K562 (cell line): ENCODE measurements around the gene NUP98. TPM values are rescaled to one million over a fixed set of nuclear protein-coding genes. Genes with fewer than 3 reads are reported as not detected.

Experiments used
- EHMT2 ChIP-seq: fragments of 450-650 bp; IDR thresholded peaks from 2 replicates; pipeline ENCODE4 v1.6.1; 2018; ENCODE audit warnings: antibody characterized with exemption
- ETV6 ChIP-seq, 3 experiments: fragments of 150-350 bp in 1 of 3; sonication (generic) in 1 of 3; formaldehyde crosslinking in 1 of 3; IDR thresholded peaks; 2 replicates each; pipeline versions ENCODE4 v1.6.1 to v1.8.0; 2014 to 2022; ENCODE audit warnings: borderline replicate concordance in 2 of 3, low read depth in 2 of 3, antibody characterized with exemption in 1 of 3, low read length in 1 of 3, mild to moderate bottlenecking in 1 of 3, missing genetic modification reagents in 1 of 3
- HLTF ChIP-seq: fragments of 450-650 bp; IDR thresholded peaks from 2 replicates; pipeline ENCODE4 v1.6.1; 2016
- MECOM ChIP-seq: fragments of 250-450 bp; sonication (Bioruptor Pico); IDR thresholded peaks from 2 replicates; pipeline ENCODE4 v1.8.0; 2022; ENCODE audit warnings: inconsistent platforms
- MXI1 ChIP-seq: IDR thresholded peaks from 2 replicates; pipeline ENCODE4 v1.6.1; 2011; ENCODE audit warnings: low read depth, mild to moderate bottlenecking, improper control_type of control experiment, low read length
- NR4A1 ChIP-seq, 2 experiments: fragments of 250-450 bp in 1 of 2; fragments of 450-650 bp in 1 of 2; sonication (Bioruptor Pico) in 1 of 2; IDR thresholded peaks; 2 replicates each; pipeline versions ENCODE4 v1.4.0 to v1.6.1; 2016 to 2020; ENCODE audit warnings: mild to moderate bottlenecking in 2 of 2, missing compliant biosample characterization in 1 of 2, missing genetic modification characterization in 1 of 2, moderate library complexity in 1 of 2
- PYGO2 ChIP-seq: fragments of 450-650 bp; IDR thresholded peaks from 2 replicates; pipeline ENCODE4 v1.6.1; 2016; ENCODE audit warnings: mild to moderate bottlenecking, missing genetic modification characterization, moderate library complexity, missing compliant biosample characterization
- TCF3 ChIP-seq: sonication (generic); formaldehyde crosslinking; IDR thresholded peaks from 2 replicates; pipeline ENCODE4 v1.4.0; 2020; ENCODE audit warnings: mild to moderate bottlenecking, missing genetic modification reagents
- TCFL5 ChIP-seq: fragments of 250-450 bp; sonication (Bioruptor Pico); conservative IDR thresholded peaks from 2 replicates; pipeline ENCODE4 v1.6.1; 2021; ENCODE audit warnings: mild to moderate bottlenecking, moderate library complexity, matching md5 sums
- TSC22D4 ChIP-seq: fragments of 450-650 bp; IDR thresholded peaks from 2 replicates; pipeline ENCODE4 v1.6.1; 2016; ENCODE audit warnings: missing genetic modification characterization, missing biosample characterization, control low read depth
- ZNF197 ChIP-seq: fragments of 200-800 bp; sonication (Bioruptor generic); IDR thresholded peaks from 2 replicates; pipeline ENCODE4 v1.6.1; 2016; ENCODE audit warnings: low read depth, missing genetic modification characterization, missing compliant biosample characterization
- ZNF551 ChIP-seq: fragments of 250-450 bp; sonication (Bioruptor Pico); IDR thresholded peaks from 2 replicates; pipeline ENCODE4 v1.5.0; 2021; ENCODE audit warnings: mild to moderate bottlenecking, moderate library complexity
- ZNF589 ChIP-seq: fragments of 200-800 bp; sonication (Bioruptor generic); IDR thresholded peaks from 2 replicates; pipeline ENCODE4 v1.6.1; 2016; ENCODE audit warnings: low read depth, missing genetic modification characterization, missing compliant biosample characterization
- polyA plus RNA-seq, 8 experiments: library from polyadenylated mRNA; depleted of rRNA in 4 of 8; stranded (reverse) in 5 of 8; unstranded in 3 of 8; fragments of >200 nt; fragmentation: Nextera tagmentation in 2 of 8; fragmentation: Illumina TruSeq in 1 of 8; extraction: Ambion mirVana in 2 of 8; extraction: Trizol in 1 of 8; gene quantifications; 2 replicates each; pipeline versions ENCODE4 v1.2.1 to v1.2.3, GENCODE V29; 2011 to 2014; ENCODE audit warnings: inconsistent platforms in 1 of 8, missing spikeins in 1 of 8
- total RNA-seq, 7 experiments: library from RNA; depleted of rRNA in 6 of 7; stranded (reverse); fragments of >200 nt in 6 of 7; fragmentation: Illumina TruSeq in 2 of 7; extraction: Trizol in 2 of 7; gene quantifications; 2 replicates each; pipeline versions ENCODE4 v1.2.1 to v1.2.3, GENCODE V29; 2011 to 2021; ENCODE audit warnings: low replicate concordance in 1 of 7
- TF ChIP-seq, protein P1 (sequence below): sonication (generic); formaldehyde crosslinking; IDR thresholded peaks from 2 replicates; pipeline ENCODE4 v1.9.0; 2022; ENCODE audit warnings: mild to moderate bottlenecking, missing genetic modification reagents
- TF ChIP-seq, protein P2 (sequence below): fragments of 200-600 bp; sonication (generic); IDR thresholded peaks from one replicate; pipeline ENCODE4 v1.6.1; 2012; ENCODE audit warnings: mild to moderate bottlenecking, low read depth, low read length, inconsistent platforms
- TF ChIP-seq, protein P3 (sequence below): fragments of 450-650 bp; IDR thresholded peaks from 2 replicates; pipeline ENCODE4 v1.6.1; 2016

NUP98 gene
- total and polyA plus RNA-seq, 9 of the 15 experiments (the other 6 are each of a cell fraction or from before 2014, with no cell fraction given), result 45.1 to 196 (median 130) TPM

DNA sequence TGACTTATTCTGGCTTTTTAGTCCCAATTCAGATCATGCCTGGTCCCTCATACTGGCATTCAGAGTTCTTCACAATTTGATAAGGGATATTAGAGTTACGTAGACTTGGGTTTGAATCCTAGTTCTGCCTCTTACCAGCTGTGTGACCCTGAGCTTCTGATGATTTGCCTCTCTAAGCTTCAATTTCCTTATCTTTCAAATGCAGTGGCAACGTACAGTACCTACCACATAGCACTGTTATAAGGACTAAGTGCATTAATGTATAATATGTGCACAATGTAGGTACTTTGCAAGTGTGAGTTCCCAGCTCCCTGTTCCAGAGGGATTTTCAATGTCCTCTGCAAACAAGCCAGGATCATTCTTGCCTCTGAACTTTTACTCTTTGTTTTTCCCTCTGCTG lies 36.1 kb upstream of the NUP98 start (continued):
- TF ChIP-seq NR4A1 (CRISPR knock-in tag; IDR thresholded peaks at IDR 0.05) (no peak), NR4A1 (tag; IDR thresholded peaks at IDR 0.05) (no peak), MXI1 (no peak), MECOM (CRISPR knock-in tag) (no peak), ZNF197 (CRISPR knock-in tag) (no peak), PYGO2 (tag) (no peak), EHMT2 (no peak), TCFL5 (CRISPR knock-in tag) (no peak), TSC22D4 (tag) (no peak), ZNF551 (no peak), ETV6 (IDR thresholded peaks at IDR 0.05; ENCODE audit: borderline replicate concordance in 1 of 2, low read depth in 2 of 2, low read length in 1 of 2) (no peak), ETV6 (CRISPR knock-in tag; IDR thresholded peaks at IDR 0.05; ENCODE audit: borderline replicate concordance) (no peak), HLTF (no peak), ZNF589 (CRISPR knock-in tag) (no peak), TCF3 (peak; percentile 67)
- TF ChIP-seq, protein P1, sequence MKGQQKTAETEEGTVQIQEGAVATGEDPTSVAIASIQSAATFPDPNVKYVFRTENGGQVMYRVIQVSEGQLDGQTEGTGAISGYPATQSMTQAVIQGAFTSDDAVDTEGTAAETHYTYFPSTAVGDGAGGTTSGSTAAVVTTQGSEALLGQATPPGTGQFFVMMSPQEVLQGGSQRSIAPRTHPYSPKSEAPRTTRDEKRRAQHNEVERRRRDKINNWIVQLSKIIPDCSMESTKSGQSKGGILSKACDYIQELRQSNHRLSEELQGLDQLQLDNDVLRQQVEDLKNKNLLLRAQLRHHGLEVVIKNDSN (CRISPR knock-in tag), result no peak
- TF ChIP-seq, protein P2, sequence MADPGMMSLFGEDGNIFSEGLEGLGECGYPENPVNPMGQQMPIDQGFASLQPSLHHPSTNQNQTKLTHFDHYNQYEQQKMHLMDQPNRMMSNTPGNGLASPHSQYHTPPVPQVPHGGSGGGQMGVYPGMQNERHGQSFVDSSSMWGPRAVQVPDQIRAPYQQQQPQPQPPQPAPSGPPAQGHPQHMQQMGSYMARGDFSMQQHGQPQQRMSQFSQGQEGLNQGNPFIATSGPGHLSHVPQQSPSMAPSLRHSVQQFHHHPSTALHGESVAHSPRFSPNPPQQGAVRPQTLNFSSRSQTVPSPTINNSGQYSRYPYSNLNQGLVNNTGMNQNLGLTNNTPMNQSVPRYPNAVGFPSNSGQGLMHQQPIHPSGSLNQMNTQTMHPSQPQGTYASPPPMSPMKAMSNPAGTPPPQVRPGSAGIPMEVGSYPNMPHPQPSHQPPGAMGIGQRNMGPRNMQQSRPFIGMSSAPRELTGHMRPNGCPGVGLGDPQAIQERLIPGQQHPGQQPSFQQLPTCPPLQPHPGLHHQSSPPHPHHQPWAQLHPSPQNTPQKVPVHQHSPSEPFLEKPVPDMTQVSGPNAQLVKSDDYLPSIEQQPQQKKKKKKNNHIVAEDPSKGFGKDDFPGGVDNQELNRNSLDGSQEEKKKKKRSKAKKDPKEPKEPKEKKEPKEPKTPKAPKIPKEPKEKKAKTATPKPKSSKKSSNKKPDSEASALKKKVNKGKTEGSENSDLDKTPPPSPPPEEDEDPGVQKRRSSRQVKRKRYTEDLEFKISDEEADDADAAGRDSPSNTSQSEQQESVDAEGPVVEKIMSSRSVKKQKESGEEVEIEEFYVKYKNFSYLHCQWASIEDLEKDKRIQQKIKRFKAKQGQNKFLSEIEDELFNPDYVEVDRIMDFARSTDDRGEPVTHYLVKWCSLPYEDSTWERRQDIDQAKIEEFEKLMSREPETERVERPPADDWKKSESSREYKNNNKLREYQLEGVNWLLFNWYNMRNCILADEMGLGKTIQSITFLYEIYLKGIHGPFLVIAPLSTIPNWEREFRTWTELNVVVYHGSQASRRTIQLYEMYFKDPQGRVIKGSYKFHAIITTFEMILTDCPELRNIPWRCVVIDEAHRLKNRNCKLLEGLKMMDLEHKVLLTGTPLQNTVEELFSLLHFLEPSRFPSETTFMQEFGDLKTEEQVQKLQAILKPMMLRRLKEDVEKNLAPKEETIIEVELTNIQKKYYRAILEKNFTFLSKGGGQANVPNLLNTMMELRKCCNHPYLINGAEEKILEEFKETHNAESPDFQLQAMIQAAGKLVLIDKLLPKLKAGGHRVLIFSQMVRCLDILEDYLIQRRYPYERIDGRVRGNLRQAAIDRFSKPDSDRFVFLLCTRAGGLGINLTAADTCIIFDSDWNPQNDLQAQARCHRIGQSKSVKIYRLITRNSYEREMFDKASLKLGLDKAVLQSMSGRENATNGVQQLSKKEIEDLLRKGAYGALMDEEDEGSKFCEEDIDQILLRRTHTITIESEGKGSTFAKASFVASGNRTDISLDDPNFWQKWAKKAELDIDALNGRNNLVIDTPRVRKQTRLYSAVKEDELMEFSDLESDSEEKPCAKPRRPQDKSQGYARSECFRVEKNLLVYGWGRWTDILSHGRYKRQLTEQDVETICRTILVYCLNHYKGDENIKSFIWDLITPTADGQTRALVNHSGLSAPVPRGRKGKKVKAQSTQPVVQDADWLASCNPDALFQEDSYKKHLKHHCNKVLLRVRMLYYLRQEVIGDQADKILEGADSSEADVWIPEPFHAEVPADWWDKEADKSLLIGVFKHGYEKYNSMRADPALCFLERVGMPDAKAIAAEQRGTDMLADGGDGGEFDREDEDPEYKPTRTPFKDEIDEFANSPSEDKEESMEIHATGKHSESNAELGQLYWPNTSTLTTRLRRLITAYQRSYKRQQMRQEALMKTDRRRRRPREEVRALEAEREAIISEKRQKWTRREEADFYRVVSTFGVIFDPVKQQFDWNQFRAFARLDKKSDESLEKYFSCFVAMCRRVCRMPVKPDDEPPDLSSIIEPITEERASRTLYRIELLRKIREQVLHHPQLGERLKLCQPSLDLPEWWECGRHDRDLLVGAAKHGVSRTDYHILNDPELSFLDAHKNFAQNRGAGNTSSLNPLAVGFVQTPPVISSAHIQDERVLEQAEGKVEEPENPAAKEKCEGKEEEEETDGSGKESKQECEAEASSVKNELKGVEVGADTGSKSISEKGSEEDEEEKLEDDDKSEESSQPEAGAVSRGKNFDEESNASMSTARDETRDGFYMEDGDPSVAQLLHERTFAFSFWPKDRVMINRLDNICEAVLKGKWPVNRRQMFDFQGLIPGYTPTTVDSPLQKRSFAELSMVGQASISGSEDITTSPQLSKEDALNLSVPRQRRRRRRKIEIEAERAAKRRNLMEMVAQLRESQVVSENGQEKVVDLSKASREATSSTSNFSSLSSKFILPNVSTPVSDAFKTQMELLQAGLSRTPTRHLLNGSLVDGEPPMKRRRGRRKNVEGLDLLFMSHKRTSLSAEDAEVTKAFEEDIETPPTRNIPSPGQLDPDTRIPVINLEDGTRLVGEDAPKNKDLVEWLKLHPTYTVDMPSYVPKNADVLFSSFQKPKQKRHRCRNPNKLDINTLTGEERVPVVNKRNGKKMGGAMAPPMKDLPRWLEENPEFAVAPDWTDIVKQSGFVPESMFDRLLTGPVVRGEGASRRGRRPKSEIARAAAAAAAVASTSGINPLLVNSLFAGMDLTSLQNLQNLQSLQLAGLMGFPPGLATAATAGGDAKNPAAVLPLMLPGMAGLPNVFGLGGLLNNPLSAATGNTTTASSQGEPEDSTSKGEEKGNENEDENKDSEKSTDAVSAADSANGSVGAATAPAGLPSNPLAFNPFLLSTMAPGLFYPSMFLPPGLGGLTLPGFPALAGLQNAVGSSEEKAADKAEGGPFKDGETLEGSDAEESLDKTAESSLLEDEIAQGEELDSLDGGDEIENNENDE, result no peak
- TF ChIP-seq, protein P3, sequence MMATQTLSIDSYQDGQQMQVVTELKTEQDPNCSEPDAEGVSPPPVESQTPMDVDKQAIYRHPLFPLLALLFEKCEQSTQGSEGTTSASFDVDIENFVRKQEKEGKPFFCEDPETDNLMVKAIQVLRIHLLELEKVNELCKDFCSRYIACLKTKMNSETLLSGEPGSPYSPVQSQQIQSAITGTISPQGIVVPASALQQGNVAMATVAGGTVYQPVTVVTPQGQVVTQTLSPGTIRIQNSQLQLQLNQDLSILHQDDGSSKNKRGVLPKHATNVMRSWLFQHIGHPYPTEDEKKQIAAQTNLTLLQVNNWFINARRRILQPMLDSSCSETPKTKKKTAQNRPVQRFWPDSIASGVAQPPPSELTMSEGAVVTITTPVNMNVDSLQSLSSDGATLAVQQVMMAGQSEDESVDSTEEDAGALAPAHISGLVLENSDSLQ, result no peak
